HG03108 (cell line): ENCODE data around the gene NOX4.
"Not testable (repeated sequence)": the region's sequence is repeated elsewhere in the genome, so short reads cannot be mapped to it uniquely, and the experiment has no call there.

Experiments
- ATAC-seq: cut with Tn5 transposase; IDR thresholded peaks from one replicate; pipeline ENCODE4 v1.9.1; 2021; ENCODE audit warnings: moderate library complexity; ENCODE audit not compliant: unreplicated experiment

The NOX4 gene

DNA sequence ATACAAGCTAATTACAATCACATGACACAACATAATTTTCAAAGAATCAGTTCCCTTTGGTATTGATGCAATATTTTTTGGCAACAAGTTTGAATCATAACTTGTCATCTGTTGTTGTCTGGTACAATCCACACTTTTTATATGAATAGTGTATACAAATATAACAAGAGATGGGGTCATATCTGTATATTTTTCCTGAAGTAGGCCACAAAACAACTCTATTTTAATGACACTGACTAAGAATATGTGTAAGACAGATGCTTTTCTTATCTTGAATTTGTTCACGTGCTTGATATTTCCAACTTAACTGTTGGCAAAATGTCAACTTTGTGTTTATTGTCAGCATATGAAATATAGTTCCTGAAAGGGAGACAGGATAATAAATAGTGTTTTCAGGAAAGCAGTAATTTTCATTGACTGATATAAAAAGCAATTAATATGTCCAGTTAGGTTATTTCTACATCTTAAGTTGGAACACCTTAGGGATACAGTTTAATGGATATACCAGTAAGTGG lies 27.9 kb downstream of the NOX4 start:
- ATAC-seq = no peak

DNA sequence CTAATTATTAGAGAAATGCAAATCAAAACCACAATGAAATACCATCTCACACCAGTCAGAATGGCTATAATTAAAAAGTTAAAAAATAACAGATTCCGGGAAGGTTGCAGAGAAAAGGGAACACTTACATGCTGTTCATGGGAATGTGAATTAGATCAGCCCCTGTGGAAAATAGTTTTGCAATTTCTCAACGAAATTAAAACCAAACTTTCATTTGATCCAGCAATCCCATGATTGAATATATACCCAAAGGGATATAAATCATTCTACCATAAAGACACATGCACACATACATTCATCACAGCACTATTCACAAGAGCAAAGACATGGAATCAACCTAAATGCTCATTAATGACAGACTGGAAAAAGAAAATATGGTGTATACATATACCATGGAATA lies 32.5 kb downstream of the NOX4 start:
- ATAC-seq = no peak

DNA sequence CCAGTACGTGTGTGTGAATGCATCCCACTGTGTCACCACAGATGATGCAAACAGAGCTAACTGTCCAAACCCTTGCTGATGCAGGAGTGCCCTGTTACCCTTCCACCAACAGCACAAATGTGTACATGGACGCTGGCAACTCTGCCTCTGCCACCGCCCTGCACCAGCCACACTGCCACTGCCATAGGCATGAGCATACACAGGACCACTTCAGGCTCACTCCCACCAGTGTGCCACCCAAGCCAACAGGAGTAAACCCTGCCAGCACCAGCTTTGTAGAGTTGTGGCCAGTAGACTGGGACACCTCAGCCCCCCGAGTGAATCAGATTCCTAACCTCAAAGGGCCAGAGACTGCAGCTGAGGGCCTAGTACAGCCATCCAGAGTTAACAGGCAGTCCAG lies 34.0 kb downstream of the NOX4 start:
- ATAC-seq = no peak

DNA sequence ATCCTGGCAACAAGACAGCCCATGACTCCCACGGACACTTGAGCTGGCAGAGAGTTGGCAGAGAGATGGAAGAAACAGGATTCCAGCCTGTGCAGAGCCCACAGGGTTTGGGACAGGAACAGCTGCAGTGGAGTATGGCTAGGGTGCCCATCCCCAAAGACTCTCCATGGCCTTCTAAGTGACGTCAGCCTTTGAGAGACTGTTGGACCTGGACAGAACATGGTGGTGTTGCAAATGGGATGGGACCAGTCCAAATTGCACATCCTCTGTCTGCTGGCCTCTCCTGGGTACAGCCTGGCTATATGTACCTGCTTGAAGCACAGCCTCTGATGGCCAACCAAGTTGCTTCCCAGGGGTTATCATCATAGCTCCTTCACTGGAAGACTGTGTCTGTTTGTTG lies 34.5 kb downstream of the NOX4 start:
- ATAC-seq = no peak

DNA sequence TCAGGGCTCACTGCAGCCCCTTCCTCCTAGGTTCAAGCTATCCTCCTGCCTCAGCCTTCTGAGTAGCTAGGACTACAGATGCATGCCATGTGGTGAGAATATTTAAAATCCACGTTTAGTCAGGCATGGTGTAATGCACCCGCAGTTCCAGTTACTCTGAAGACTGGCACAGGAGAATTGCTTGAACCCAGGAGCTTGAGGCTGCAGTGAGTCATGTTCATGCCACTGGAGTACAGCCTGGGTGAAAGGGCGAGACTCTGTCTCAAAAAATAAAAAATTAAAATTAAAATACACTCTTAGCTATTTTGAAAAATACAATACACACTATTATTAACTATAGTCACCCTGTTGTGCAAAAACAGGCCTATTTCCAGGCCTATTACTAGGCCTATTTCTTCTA lies 38.4 kb downstream of the NOX4 start:
- no peak for ATAC-seq

DNA sequence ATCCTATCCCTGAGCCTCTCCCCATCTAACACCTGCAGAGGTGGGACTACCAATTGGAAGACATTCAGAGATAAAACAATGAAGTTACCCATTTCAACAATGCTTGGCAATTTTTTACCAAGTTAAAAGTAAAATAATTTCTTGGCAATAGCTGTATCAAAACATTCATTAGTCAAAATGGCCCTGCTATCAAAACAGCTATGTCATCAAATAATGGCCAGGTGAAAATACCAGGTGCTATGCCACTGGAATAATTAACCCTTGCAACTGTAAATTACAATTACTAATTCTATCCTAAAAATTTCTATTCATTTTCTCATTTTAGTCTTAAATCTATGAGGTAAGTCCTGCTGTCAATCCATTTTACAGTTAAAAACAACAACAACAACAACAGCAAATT lies 43.3 kb downstream of the NOX4 start:
- no peak for ATAC-seq

DNA sequence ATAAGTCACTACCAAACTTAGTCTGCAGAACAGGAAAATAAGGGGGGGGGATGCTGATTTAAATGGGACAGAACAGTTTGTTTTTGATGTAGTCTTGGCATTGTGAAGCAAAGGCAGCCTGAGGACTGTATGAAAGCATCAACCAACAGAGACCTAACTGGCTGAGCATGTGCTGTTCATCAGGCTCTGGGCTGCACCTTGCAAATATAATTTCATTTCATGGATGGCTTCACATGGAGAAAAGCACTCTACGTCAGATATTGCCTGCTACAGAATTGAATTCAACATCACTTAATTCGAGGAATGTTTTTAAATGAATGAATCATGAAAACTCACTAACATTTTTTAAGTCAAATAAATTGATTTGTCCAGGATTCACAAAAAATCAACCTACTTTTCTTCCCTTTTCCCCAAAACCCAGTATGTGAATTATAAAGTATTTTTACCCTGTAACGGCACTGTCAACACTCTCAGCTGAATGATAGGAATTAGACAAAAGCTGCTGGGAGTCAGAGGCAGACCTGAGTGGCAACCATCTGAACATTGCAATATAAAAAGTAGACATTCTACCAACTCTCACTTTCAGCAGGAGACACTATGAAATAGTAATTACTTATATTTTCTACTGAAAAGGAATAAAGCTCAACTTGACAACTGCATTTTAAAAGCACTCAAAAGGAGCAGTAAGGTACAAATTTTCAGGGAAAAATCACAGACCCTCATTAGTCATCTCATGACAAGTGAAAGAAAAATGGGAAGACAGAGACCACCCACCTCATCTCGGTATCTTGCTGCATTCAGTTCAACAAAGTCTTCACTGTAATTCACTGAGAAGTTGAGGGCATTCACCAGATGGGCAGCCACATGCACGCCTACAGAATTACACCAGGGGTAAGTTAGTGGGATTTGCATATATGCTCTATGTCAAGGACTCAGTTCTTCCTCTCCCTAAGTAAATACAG lies 47.5 kb downstream of the NOX4 start:
- no peak for ATAC-seq

DNA sequence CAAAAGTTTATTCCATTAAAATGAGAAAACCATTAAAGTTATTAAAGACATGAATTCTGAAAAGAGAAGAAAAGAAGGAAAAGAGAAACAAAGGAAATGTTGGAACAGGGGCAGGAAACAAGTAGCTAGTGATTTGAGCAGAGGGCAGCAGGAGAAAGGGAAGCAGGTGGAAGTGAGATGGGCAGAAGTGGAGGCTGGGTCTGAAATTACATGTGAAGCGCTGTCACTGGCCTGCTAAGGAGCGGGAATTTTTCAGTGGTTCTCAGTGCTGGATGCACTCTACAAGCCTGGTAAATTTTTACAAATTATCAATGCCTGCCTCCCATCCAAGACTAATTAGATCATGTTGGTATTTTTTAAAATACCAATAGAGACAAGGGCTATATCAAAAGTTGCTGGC lies 48.4 kb downstream of the NOX4 start:
- no peak for ATAC-seq

DNA sequence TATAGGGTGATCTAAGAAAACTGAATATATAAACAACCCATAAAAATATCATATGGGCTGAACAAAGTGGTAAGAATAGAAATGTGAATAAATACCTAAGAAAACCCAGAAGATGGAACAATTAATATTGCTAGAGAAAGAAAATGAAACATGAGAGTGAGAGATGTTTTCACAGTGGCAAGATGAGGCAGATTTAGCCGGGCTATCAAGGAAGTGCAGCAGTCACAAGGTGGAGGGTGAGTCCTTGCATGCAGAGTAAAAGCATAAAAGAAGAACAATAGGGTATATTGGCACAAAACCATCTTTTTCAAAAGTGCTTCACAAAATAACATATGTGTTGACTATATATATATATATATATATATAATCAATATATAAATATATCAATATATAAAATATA lies 49.6 kb downstream of the NOX4 start:
- ATAC-seq = no peak

DNA sequence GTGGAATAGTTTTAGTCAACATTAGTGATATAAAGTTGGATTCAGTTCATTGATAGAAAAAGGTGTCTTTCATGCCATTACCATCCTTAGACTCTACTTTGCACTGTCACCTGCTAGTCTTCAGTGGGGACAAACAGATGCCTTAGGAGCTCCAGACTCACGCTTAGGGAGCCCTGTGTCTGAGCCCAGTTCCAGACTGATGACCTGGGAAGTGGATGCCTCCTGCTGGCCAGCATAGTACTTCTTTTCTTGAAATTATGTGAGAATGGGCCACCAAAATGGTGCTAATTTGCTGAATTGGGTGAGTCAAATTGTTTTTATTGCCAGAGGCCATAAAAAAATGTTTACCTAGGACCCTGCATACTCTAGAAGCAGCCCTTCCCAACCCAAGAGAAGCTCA lies 53.9 kb downstream of the NOX4 start:
- no peak for ATAC-seq

DNA sequence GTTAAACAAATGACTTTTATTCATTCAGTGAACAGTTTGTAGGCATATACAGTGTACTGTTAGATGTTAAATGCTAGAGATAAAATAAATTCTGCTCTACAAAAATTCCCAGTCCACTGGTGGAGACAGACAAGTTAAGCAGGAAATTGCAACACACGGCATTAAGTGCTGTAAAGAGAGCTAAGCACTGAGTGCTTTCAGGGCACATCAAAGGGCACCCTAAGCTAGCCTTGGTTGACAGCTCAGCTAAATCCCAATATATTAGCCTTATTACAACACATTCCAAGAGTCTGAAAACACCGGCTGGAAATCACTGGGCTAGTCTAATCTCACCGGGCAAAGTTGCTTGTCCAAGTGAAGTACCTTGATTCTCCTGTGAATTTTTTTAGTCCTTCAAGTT lies 55.1 kb downstream of the NOX4 start:
- no peak for ATAC-seq

DNA sequence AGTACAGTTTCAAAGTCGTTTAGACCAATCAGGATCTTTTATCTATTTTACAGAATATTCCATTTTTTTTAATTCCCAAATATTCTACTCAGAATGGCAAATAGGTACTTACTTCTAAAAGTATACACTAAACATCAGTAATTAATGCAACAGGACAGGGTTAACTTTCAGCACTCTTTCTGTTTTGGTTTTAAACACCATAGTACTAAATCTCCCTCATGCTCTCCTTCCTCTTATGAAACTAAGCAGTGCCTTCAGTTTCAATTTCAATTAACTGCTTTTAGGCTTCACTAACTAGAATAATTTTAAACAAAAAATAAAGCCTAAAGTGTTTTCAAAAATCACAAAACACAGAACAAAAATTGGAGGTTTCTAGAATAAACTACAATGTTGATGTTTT lies 57.9 kb downstream of the NOX4 start:
- ATAC-seq = no peak

DNA sequence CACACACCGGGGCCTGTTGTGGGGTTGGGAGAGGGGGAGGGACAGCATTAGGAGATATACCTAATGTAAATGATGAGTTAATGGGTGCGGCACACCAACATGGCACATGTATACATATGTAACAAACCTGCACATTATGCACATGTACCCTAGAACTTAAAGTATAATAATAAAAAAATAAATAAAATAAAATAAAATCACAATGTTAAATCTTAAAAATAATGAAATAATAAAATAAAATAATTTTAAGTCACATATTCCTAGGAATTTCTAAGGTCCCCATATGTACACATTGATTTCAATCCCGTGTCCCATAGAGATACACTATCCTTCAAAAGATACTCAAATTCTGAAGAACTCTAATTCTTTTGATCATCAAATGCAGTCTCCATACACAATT lies 59.0 kb downstream of the NOX4 start:
- ATAC-seq = not testable (repeated sequence)

DNA sequence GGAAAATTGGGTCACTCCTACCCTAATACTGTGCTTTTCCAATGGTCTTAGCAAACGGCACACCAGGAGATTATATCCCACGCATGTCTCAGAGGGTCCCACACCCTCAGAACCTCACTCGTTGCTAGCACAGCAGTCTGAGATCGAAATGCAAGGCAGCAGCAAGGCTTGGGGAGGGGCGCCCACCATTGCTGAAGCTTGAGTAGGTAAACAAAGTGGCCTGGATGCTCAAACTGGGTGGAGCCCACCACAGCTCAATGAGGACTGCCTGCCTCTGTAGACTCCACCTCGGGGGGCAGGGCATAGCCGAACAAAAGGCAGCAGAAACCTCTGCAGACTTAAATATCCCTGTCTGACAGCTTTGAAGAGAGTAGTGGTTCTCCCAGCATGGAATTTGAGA lies 64.7 kb downstream of the NOX4 start:
- ATAC-seq = not testable (repeated sequence)

DNA sequence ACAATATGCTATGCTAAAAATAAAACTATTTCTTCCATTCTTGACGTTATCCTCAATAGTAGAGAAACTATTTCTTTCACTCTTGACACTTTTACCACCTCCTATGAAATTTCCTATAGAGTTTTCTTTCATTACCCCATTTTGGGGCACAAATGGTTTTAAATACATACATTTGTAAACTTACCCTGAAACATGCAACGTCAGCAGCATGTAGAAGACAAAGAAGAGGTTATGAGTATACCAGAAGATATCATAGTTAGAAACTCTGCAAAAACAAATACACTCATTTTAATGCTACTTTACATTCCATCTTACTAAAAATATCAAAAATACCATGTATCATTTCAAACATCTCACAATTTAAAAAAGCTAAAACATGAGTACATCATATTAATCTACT lies 69.5 kb downstream of the NOX4 start:
- ATAC-seq = no peak

DNA sequence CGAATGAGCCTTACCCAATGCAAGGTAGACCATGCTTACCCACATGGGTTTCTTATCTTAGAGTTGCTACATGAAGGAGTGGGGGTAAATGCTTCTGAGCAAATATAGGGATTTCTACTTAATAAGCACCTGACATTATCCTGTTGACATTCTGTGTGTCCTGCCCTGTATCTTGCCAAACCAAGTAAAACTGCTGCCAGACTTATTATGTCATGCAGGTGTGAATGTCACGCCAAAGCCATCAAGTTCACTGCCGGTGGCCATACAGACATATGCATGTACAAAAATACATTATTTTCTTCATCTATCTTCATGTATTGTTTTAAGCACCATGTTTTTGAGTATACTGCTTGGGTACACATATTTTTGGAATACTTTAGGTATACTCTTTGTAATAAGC lies 70.2 kb downstream of the NOX4 start:
- ATAC-seq = no peak

DNA sequence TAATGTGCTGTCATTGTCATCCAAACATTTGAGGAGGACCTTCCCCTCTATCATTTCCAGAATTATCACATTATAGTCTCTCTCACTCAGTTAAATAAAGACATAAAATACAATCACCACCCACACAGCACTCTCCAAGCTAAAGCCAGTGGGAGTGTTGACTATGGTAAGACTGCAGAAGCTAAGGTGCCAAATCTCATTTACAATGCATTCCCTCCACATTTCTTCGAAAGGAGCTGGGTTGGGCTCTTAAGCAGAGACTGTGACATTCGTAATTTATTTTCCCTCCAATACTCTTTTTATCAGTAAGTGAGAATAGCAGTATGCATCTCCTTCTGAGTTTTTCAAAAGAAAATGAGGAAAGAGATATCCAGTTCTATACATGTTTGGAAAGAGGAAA lies 74.2 kb downstream of the NOX4 start:
- ATAC-seq = no peak

DNA sequence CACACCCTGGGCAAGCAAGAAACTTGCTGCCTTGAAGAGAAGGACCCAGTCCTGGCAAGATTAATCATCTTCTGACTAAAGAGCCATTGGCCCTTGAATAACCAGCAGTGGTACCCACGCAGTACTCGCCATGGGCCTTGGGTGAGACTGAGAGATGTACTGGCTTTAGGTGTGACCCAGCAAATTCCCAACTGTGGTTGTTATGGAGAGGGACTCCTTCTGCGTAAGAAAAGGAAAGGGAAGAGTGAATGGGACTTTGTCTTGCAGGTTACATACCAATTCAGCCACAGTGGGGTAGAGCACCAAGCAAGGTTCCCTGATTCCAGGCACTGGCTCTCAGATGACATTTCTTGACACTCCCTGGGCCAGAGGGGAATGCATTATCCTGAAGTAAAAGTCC lies 80.1 kb downstream of the NOX4 start:
- not testable (repeated sequence) for ATAC-seq

DNA sequence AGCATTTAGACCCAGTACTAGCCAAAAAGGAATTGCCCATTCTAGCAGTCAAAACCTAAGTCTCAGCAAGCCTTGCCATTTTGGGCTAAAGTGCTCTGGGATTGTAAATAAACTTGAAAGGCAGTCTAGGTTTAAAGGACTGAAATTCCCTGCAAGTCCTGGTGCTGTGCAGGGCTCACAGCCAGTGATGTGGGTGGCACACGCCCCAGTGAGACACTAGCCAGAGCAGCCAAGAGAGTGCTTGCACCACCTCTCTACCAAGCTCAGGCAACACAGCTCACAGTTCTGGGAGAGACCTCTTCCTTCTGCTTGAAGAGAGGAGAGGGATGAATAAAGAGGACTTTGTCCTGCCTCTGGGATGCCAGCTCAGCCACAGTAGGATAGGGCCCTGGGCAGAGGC lies 80.5 kb downstream of the NOX4 start:
- ATAC-seq = not testable (repeated sequence)

DNA sequence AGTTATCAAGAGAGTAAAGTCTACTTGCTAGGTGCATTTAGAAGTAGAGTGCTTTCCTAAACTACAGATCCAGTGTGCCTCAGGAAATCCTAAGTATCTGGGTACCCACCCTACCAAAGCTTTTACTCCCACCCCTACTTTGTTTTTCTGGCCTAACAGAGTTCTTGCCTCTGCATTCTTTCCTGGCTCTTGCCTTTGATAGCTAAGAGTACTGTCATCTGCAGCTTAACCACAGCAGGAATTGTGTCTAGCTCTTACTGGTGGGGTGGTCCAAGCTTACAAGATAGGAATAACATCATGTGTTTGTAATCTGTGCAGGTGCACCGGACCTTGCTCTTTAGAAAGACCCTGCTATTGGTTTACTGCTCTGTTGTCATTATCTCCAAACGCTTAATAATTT lies 82.7 kb downstream of the NOX4 start:
- ATAC-seq = not testable (repeated sequence)

DNA sequence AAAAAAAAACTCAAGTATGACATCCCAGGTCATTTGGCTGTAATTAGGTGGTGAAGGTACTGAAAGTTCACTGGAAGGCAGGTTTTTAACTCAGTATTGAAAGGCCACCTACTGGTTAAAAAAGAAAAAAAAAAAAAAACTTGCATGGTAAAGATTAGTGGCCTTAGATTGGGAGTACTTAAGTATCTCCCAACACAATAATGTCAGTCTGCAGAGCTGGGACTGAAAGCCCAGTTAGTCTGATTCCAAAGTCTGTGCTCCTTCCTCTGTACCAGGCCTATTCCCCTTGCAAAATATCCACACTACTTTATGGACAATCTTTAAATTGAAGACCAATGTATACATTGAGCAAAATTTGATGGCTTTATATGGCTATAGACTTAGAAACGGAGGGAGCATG lies 85.5 kb downstream of the NOX4 start:
- no peak for ATAC-seq

DNA sequence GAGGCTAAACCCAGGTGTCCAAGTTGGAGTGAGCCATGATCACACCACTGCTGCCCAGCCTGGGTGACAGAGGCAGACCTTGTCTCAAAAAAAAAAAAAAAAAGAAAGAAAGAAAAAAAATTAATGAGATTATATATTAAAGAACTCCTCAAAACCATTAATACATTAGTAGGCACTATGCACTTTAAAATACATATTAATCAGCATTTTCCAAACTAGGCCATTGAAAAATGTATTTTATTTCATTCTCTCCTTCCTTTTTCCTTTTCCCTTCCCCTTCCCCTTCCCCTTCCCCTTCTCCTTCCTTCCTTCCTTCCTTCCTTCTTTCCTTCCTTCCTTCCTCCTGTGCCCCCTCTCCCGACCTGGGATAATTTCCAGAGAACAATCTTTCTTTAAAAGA lies 99.5 kb downstream of the NOX4 start:
- not testable (repeated sequence) for ATAC-seq

DNA sequence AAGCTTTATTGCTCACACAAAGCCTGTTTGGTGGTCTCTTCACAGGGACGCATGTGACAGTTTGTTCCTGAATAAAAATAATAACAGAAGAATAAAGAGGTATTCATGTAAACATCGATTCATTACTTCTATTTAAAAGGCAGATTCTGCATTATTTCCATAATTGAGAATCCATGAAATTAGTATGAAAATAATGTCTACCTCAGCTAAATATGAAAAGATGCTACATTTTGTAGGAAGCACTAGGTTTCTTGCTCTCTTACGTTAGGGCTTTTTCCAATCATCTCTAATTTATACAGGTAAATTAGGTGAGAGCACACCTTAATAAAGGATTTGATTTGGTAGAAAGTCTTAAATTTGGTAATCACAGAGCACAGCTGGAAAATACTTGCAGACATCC lies 103.7 kb downstream of the NOX4 start:
- ATAC-seq = not testable (repeated sequence)
